ENCODE data around the gene PTPRS. TPM values are rescaled to one million over a fixed set of nuclear protein-coding genes. Genes with fewer than 3 reads are reported as not detected.

The PTPRS gene
- total RNA-seq, 1 donor from 2014 or later, result 1,064 TPM

- H3K27me3 Mint-ChIP-seq (ENCODE audit: unreplicated experiment), result peaks cover 25% of the 10 kb centered on the region
- peaks cover 6% of the 10 kb centered on the region for H3K36me3 Mint-ChIP-seq (ENCODE audit: unreplicated experiment)
- peaks cover 24% of the 10 kb centered on the region for H3K9me3 Mint-ChIP-seq (ENCODE audit: unreplicated experiment)
- no peak for TF ChIP-seq CTCF (IDR thresholded peaks at IDR 0.05; ENCODE audit: partially characterized antibody, unreplicated experiment)
- H3K4me3 Mint-ChIP-seq (ENCODE audit: unreplicated experiment), result peak overlapping the region; percentile 39
- DNase-seq, result no peak
- H3K4me1 Mint-ChIP-seq (ENCODE audit: low read depth, unreplicated experiment), result peaks cover 9% of the 10 kb centered on the region
- peak overlapping the region; percentile 38 for H3K27ac Mint-ChIP-seq (ENCODE audit: unreplicated experiment)
These were observed 822 bp upstream of the PTPRS start for GRCh38 chr19:5341448-5341820.

GRCh38 chr19:5339950-5340636 is 519 bp downstream of the PTPRS start:
- TF ChIP-seq CTCF (IDR thresholded peaks at IDR 0.05; ENCODE audit: partially characterized antibody, unreplicated experiment), result peak; percentile 17
- peak overlapping the region; percentile 82 for H3K27ac Mint-ChIP-seq (ENCODE audit: unreplicated experiment)
- peaks cover 17% of the 10 kb centered on the region for H3K4me1 Mint-ChIP-seq (ENCODE audit: low read depth, unreplicated experiment)
- peak overlapping the region; percentile 85 for H3K4me3 Mint-ChIP-seq (ENCODE audit: unreplicated experiment)
- H3K9me3 Mint-ChIP-seq (ENCODE audit: unreplicated experiment), result peaks cover 24% of the 10 kb centered on the region
- peaks cover 28% of the 10 kb centered on the region for H3K27me3 Mint-ChIP-seq (ENCODE audit: unreplicated experiment)
- peaks cover 4% of the 10 kb centered on the region for H3K36me3 Mint-ChIP-seq (ENCODE audit: unreplicated experiment)
- peak; percentile 73 for DNase-seq

DNA sequence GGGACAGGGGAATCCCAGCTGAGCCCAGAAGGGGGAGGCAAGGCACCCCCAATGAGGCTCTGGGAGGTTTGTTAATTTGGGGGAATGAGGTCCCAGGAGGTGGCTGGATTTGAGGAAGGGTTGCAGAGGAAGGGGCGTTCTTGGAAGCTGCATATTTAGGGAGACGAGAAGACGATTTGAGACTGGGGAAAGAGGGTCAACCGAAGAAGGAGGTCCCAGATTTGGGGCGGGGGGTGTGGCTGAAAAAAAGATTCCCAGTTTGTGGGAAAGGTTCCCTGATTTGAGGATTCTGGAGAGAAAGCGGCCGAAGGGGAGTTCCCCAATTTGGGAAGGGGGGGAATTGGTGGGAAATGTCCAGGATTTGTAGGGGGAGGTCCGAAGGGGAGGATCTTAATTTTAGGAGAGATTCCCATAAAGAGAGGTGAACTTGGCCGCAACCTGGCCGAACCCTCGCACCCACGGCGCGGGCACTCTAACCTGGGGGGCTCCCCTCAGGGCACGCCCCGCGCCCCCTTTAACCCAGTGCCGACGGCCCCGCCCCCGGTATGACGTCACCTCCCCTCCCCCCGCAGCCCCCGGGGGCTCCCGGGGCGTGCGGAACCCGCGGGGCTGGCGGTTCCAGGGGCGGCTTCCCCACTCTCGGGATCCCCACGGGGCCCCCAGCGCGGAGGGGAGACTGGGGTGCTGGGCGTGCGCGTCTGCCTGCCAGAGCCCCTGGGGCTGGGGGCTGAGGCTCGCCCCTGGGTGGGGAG is 1.2 kb downstream of the PTPRS start:
- Mint-ChIP-seq H3K36me3 (ENCODE audit: unreplicated experiment) (peaks cover 4% of the 10 kb centered on the region), H3K4me1 (ENCODE audit: low read depth, unreplicated experiment) (peaks cover 19% of the 10 kb centered on the region), H3K27me3 (ENCODE audit: unreplicated experiment) (peaks cover 26% of the 10 kb centered on the region), H3K27ac (ENCODE audit: unreplicated experiment) (peak overlapping the region; percentile 100), H3K4me3 (ENCODE audit: unreplicated experiment) (peak overlapping the region; percentile 97), H3K9me3 (ENCODE audit: unreplicated experiment) (peaks cover 24% of the 10 kb centered on the region)
- DNase-seq, result peak; percentile 65
- TF ChIP-seq CTCF (IDR thresholded peaks at IDR 0.05; ENCODE audit: partially characterized antibody, unreplicated experiment), result no peak

DNA sequence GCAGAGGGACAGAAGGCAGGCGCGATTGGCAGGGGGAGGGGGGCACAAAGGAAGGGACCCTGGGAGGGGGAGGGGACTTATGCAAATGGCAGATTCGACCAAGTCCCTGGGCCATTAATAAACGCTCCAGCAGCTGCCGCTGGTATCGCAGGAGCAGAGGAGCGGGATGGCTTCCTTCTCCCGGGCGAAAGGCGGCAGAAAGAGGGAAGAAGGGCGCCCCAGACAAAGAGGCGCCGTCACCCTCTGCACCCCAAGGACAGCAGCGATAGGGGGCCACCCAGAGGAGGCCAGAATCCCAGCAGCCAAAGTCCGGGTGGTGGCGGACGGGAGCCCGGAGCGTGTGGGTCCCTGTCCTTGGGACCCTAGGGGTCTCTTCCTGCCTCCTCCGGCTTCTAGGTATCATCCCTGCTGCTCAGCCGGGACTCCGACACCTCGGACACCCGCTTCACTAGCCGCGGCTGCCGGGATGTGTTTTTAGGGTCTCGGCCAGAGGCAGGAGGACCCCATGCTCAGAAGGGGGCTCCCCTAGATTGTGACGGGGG is 1.9 kb downstream of the PTPRS start:
- peaks cover 24% of the 10 kb centered on the region for H3K9me3 Mint-ChIP-seq (ENCODE audit: unreplicated experiment)
- H3K27me3 Mint-ChIP-seq (ENCODE audit: unreplicated experiment), result peaks cover 29% of the 10 kb centered on the region
- peaks cover 23% of the 10 kb centered on the region for H3K4me1 Mint-ChIP-seq (ENCODE audit: low read depth, unreplicated experiment)
- no peak for TF ChIP-seq CTCF (IDR thresholded peaks at IDR 0.05; ENCODE audit: partially characterized antibody, unreplicated experiment)
- peaks cover 4% of the 10 kb centered on the region for H3K36me3 Mint-ChIP-seq (ENCODE audit: unreplicated experiment)
- peak overlapping the region; percentile 100 for H3K27ac Mint-ChIP-seq (ENCODE audit: unreplicated experiment)
- H3K4me3 Mint-ChIP-seq (ENCODE audit: unreplicated experiment), result peak overlapping the region; percentile 97
- peak; percentile 86 for DNase-seq

All from glutamatergic neuron (in vitro differentiated cells).